Ishikawa (cell line): ENCODE results near the gene TRIO.

Experiments used
- CEBPB ChIP-seq: IDR thresholded peaks from 2 replicates; pipeline ENCODE4 v1.6.1; 2012
- EGR1 ChIP-seq: IDR thresholded peaks from 2 replicates; pipeline ENCODE4 v1.6.1; 2012
- EP300 ChIP-seq: IDR thresholded peaks from 2 replicates; pipeline ENCODE4 v1.6.1; 2012; ENCODE audit warnings: borderline replicate concordance
- FOXM1 ChIP-seq: IDR thresholded peaks from 2 replicates; pipeline ENCODE4 v1.6.1; 2012; ENCODE audit warnings: low read depth, borderline replicate concordance
- MAX ChIP-seq: IDR thresholded peaks from 2 replicates; pipeline ENCODE4 v1.6.1; 2012
- NFIC ChIP-seq: IDR thresholded peaks from 2 replicates; pipeline ENCODE4 v1.6.1; 2012
- RAD21 ChIP-seq: IDR thresholded peaks from 2 replicates; pipeline ENCODE4 v1.6.1; 2012; ENCODE audit warnings: low read depth
- REST ChIP-seq: IDR thresholded peaks from 2 replicates; pipeline ENCODE4 v1.6.1; 2012; ENCODE audit warnings: low read depth, mild to moderate bottlenecking
- TAF1 ChIP-seq: IDR thresholded peaks from 2 replicates; pipeline ENCODE4 v1.6.1; 2012; ENCODE audit warnings: low read depth, mild to moderate bottlenecking
- TCF12 ChIP-seq: IDR thresholded peaks from 2 replicates; pipeline ENCODE4 v1.6.1; 2012; ENCODE audit warnings: low read depth
- TEAD4 ChIP-seq: IDR thresholded peaks from 2 replicates; pipeline ENCODE4 v1.6.1; 2012
- USF1 ChIP-seq: IDR thresholded peaks from 2 replicates; pipeline ENCODE4 v1.6.1; 2012
- YY1 ChIP-seq: IDR thresholded peaks from 2 replicates; pipeline ENCODE4 v1.6.1; 2012; ENCODE audit warnings: low read depth
- ZBTB7A ChIP-seq: IDR thresholded peaks from 2 replicates; pipeline ENCODE4 v1.6.1; 2012; ENCODE audit warnings: low read depth

- TF ChIP-seq ZBTB7A, result no peak
- no peak for TF ChIP-seq YY1
- TF ChIP-seq REST, result no peak
- no peak for TF ChIP-seq MAX
- TF ChIP-seq TCF12, result no peak
- no peak for TF ChIP-seq USF1
- TF ChIP-seq CEBPB, result no peak
- TF ChIP-seq RAD21, result no peak
- TF ChIP-seq EP300, result no peak
- TF ChIP-seq TAF1, result no peak
- no peak for TF ChIP-seq FOXM1
- TF ChIP-seq EGR1, result no peak
- TF ChIP-seq TEAD4, result no peak
- TF ChIP-seq NFIC, result no peak
Observed at GRCh38 chr5:14297697-14298096, 154.6 kb downstream of the TRIO start.
